ENCODE data around the gene SPX.

Gene SPX

DNA sequence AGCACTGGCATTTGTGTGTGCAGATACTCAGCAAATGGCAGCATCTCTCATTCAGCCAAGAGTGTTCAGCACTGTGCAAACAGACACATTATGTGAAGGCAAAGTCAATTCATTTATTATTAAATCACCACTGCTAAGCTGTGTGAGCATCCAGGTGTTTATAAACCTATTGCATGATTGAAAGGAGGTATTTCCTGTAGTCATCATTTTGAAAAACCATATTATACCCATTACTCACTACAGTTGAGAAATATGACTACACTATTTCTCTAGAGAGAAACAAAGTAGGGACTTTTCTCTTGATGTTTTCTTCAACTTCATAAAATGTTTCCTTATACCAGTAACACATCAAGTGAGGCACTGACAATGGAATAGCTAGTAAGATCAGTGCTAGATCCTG, 13.7 kb downstream of the SPX start:
- Histone ChIP-seq H4K20me1 (ENCODE audit: insufficient read depth, low read length) (no peaks in the 10 kb centered on the region), H3K27me3 (replicated peaks; ENCODE audit: insufficient read depth, low read length) (no peaks in the 10 kb centered on the region), H3K36me3 (replicated peaks; ENCODE audit: insufficient read depth, low read length) (no peaks in the 10 kb centered on the region), H3K9me2 (replicated peaks; ENCODE audit: insufficient read depth, low read length) (no peaks in the 10 kb centered on the region), H3K4me3 (ENCODE audit: low read length) (no peak overlapping the region), H2AFZ (ENCODE audit: low read length) (no peak overlapping the region), H3K9ac (ENCODE audit: low read length) (no peak overlapping the region), H3K4me2 (ENCODE audit: low read depth, low read length) (no peak overlapping the region), H3K27ac (ENCODE audit: low read length) (no peak overlapping the region), H3K9me3 (replicated peaks; ENCODE audit: insufficient read depth, low read length) (no peaks in the 10 kb centered on the region), H3F3A (ENCODE audit: insufficient read depth, low read length) (no peaks in the 10 kb centered on the region), H3K79me2 (ENCODE audit: low read length) (no peaks in the 10 kb centered on the region), H3K4me1 (ENCODE audit: low read length) (no peaks in the 10 kb centered on the region)
- TF ChIP-seq EZH2 (optimal IDR thresholded peaks at IDR 0.05; ENCODE audit: low read depth, low read length) (no peak), EZH2phosphoT487 (IDR thresholded peaks at IDR 0.05; ENCODE audit: low read length) (no peak)
- TF ChIP-seq, protein P1, sequence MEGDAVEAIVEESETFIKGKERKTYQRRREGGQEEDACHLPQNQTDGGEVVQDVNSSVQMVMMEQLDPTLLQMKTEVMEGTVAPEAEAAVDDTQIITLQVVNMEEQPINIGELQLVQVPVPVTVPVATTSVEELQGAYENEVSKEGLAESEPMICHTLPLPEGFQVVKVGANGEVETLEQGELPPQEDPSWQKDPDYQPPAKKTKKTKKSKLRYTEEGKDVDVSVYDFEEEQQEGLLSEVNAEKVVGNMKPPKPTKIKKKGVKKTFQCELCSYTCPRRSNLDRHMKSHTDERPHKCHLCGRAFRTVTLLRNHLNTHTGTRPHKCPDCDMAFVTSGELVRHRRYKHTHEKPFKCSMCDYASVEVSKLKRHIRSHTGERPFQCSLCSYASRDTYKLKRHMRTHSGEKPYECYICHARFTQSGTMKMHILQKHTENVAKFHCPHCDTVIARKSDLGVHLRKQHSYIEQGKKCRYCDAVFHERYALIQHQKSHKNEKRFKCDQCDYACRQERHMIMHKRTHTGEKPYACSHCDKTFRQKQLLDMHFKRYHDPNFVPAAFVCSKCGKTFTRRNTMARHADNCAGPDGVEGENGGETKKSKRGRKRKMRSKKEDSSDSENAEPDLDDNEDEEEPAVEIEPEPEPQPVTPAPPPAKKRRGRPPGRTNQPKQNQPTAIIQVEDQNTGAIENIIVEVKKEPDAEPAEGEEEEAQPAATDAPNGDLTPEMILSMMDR (IDR thresholded peaks at IDR 0.05; ENCODE audit: low read length) = no peak
- DNase-seq = no peak

DNA sequence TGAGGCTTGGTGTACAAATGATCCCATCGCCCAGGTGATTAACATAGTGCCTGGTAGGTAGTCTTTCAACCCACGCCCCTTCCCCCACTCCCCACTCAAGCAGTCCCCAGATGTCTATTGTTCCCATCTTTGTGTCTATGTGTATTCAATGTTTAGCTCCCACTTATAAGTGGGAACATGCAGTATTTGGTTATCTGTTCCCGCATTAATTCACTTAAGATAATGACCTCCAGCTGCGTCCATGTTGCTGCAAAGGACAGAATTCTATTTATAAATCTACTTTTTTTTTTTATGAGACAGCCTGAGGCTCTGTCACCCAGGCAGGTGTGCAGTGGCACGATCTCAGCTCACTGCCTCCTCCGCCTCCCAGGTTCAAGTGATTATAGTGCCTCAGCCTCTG, 15.7 kb downstream of the SPX start:
- H2AFZ ChIP-seq (ENCODE audit: low read length) = no peak overlapping the region
- no peaks in the 10 kb centered on the region for H3K36me3 ChIP-seq (replicated peaks; ENCODE audit: insufficient read depth, low read length)
- H3K27me3 ChIP-seq (replicated peaks; ENCODE audit: insufficient read depth, low read length) = no peaks in the 10 kb centered on the region
- no peak overlapping the region for H3K9ac ChIP-seq (ENCODE audit: low read length)
- no peak for DNase-seq
- no peak overlapping the region for H3K4me3 ChIP-seq (ENCODE audit: low read length)
- no peak overlapping the region for H3K27ac ChIP-seq (ENCODE audit: low read length)
- no peaks in the 10 kb centered on the region for H4K20me1 ChIP-seq (ENCODE audit: insufficient read depth, low read length)
- no peaks in the 10 kb centered on the region for H3K9me2 ChIP-seq (replicated peaks; ENCODE audit: insufficient read depth, low read length)
- no peaks in the 10 kb centered on the region for H3K79me2 ChIP-seq (ENCODE audit: low read length)
- TF ChIP-seq, protein P1 (IDR thresholded peaks at IDR 0.05; ENCODE audit: low read length) = no peak
- TF ChIP-seq EZH2phosphoT487 (IDR thresholded peaks at IDR 0.05; ENCODE audit: low read length) = no peak
- TF ChIP-seq EZH2 (optimal IDR thresholded peaks at IDR 0.05; ENCODE audit: low read depth, low read length) = no peak
- H3K4me2 ChIP-seq (ENCODE audit: low read depth, low read length) = no peak overlapping the region
- no peaks in the 10 kb centered on the region for H3K4me1 ChIP-seq (ENCODE audit: low read length)
- no peaks in the 10 kb centered on the region for H3F3A ChIP-seq (ENCODE audit: insufficient read depth, low read length)
- H3K9me3 ChIP-seq (replicated peaks; ENCODE audit: insufficient read depth, low read length) = no peaks in the 10 kb centered on the region

DNA sequence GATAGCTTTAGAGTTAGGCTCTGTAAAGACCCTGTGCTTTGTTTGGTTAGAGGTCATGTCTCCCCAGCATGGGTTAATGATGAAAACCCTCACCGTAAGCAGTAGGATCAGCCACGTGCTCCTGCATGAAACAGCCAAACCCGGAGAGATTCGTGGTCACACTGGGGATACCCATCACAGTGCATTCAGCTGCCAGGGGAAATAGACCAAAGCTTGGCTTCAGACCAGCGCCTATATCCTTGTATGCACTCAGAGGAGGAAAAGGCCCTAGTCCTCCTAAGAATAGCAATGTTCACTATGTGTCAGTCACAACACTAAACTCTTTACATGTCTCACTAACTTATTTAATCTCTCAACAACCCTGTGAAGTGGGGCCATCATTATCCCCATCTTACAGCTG, 16.3 kb downstream of the SPX start:
- no peak overlapping the region for H2AFZ ChIP-seq (ENCODE audit: low read length)
- TF ChIP-seq EZH2phosphoT487 (IDR thresholded peaks at IDR 0.05; ENCODE audit: low read length) = no peak
- TF ChIP-seq, protein P1 (IDR thresholded peaks at IDR 0.05; ENCODE audit: low read length) = no peak
- DNase-seq = no peak

More for the DNA sequence above, 16.3 kb downstream of the SPX start:
- no peak overlapping the region for H3K27ac ChIP-seq (ENCODE audit: low read length)
- H3K4me2 ChIP-seq (ENCODE audit: low read depth, low read length) = no peak overlapping the region
- H3F3A ChIP-seq (ENCODE audit: insufficient read depth, low read length) = no peaks in the 10 kb centered on the region
- no peaks in the 10 kb centered on the region for H3K36me3 ChIP-seq (replicated peaks; ENCODE audit: insufficient read depth, low read length)
- no peaks in the 10 kb centered on the region for H4K20me1 ChIP-seq (ENCODE audit: insufficient read depth, low read length)
- H3K9me2 ChIP-seq (replicated peaks; ENCODE audit: insufficient read depth, low read length) = no peaks in the 10 kb centered on the region
- no peaks in the 10 kb centered on the region for H3K9me3 ChIP-seq (replicated peaks; ENCODE audit: insufficient read depth, low read length)
- no peaks in the 10 kb centered on the region for H3K79me2 ChIP-seq (ENCODE audit: low read length)
- H3K9ac ChIP-seq (ENCODE audit: low read length) = no peak overlapping the region
- H3K4me1 ChIP-seq (ENCODE audit: low read length) = no peaks in the 10 kb centered on the region
- no peak overlapping the region for H3K4me3 ChIP-seq (ENCODE audit: low read length)
- no peaks in the 10 kb centered on the region for H3K27me3 ChIP-seq (replicated peaks; ENCODE audit: insufficient read depth, low read length)
